Stimulated activated CD4-positive, alpha-beta T cell treated with anti-CD3 and anti-CD28 coated beads, TNF-alpha, amount 100 ng/mL, for 4 hours (primary cell): ENCODE data around the gene ALCAM.

ENCODE experiments used
- DNase-seq, 3 experiments: peaks; one replicate each; pipeline ENCODE4 v3.0.0-alpha.2; 2020; ENCODE audit warnings: low read depth in 3 of 3

ALCAM gene

DNA sequence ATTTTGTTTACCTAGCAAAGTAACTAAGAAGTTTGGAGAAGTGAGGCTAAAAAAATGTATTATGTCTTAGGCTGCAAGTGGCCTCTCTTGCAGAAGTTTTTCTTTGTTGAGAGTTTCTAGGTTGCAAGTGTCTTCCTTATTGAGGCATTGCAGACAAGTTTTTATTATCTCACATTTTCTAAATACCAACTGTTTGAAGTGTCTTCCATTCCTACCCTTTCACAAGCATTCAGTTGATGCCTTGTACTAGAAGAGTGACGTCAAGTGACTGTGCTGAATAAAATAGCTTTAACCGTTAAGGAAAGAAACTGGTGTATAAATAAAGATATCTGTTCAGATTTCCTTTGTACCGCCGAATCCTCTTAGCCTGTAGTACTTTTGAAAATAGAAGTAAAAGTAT is 123.3 kb downstream of the ALCAM start:
- no peak for DNase-seq

DNA sequence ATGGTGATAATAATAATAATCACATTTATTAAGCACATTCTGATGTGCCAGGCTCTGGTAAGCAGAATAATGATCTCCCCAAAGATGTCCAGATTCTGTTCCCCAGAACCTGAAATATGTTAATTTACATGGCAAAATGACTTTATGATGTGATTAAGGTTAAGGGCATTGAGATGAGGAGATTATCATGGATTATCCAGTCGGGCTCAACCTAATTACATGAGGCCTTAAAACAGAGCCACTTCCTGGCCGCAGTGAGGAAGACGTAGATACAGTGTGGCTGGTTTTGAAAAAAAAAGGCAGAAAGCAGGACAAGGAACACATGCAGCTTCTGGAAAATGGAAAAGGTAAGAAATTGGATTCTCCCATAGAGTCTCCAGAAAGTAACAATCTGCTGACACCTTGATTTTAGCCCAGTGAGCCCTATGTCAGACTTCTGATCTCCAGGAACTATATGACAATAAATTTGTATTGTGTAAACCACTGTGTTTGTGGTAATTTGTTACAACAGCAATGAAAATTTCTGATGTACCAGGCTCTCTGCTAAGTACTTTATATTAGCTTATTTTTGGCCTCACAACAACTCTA is 126.7 kb downstream of the ALCAM start:
- DNase-seq: no peak

DNA sequence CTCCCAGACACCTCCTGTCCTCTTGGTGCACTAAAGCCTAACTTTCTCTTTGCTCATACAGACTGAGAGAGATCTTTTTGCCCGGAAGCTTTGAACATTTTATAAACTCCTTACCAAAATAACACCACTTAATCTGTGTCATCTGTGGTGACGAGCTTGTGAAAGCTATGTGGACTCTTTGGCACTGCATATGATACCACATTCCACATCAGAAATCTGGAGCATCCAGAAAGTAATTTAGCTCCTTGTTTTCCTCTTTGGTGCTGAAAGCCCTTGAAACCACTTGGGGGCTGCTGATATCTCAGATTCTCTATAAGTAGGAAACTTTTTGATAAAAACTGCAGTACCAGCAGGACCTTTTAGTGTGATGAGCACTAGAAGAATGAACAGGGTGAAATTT is 128.3 kb downstream of the ALCAM start:
- no peak for DNase-seq

DNA sequence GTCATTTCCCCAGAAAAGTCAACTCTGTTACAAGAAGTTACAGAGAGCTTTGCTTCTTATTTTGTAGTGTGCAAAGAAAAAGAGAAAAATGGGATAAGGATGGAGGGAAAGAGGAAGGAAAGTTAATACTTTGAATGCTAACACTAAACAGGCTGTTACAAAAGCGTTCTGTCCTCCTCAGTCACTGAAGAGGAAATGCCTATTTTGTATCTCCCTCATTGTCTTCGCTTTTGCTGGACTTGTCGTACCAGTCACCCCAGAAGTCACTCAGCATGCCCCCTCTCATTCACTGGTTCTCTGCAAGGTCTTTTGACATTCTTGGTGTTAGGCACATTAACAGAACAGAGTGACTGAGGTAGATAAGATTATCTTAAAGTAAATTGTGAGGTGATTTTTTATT is 129.6 kb downstream of the ALCAM start:
- DNase-seq: no peak

DNA sequence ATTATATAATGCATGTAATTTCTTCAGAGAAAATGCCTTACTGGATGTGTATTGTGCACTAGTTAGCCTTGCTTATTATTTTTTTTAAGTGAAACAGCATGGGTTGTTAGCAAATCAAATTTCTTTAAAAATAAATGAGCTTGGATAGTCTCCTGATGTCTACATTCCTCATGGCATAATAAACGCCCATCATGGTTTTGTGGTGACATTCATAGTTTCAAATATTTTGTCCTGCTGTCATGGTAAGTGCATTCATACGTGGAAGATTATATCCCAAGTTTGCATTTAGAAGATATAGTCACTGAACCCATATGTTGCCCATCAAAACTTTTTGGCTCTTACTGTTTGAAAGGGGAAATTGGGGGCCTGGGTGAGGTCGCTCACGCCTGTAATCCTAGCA is 130.7 kb downstream of the ALCAM start:
- DNase-seq: no peak

DNA sequence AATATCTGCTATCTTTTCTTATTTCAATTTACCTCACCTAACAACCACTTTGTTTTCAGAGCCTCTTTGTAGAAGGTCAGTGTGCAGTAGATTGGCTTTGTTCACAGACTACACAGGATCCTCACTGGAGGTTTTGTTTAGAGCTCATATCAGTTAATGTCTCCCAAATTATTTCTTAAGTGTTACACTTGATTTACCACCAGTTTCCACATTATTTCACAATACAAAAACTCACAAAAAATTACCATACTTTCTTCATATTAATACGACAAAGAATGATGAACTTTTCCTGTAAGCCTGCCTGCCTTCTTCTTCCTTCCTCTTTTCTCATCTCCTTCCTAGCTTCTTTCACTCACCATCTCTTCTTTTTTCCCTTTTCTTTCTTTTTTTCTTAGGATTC is 133.3 kb downstream of the ALCAM start:
- no peak for DNase-seq

DNA sequence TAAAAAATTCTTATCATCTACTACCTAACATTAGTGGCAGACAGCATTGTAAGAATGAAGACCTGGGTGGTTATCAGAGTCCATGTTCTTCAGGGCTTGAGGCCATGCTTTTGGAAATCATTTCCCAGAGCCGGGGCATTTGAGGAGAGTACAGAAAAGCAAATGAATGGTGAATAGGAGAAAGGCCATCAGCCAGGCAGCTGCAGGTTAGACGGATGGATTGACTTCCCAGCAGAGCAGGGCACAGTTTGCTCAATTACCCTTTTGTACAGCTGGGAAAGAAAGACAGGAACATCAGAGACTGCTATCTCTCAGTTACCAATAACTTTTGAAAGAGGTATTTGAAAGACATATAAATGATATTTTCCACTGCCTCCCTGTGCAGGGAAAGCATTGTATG is 135.6 kb downstream of the ALCAM start:
- DNase-seq: no peak

DNA sequence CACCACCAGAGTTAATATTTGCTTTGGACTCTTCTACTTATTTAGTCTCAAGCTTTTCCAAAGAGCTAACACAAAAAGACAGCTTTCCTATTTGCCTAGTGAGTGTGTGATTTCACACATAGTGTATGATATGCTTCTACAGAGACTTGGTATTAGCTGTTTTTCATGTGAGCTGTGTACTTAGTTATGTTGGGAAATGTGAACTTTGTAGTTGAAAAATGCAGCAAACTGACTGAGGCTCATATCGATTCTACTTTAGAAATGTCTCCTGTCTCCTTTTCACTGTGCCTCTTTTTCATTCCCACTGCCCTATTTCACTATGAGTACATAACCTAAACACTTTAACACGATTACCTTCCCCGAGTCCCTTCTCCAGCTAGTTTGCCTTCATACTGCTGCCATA is 136.5 kb downstream of the ALCAM start:
- no peak for DNase-seq

DNA sequence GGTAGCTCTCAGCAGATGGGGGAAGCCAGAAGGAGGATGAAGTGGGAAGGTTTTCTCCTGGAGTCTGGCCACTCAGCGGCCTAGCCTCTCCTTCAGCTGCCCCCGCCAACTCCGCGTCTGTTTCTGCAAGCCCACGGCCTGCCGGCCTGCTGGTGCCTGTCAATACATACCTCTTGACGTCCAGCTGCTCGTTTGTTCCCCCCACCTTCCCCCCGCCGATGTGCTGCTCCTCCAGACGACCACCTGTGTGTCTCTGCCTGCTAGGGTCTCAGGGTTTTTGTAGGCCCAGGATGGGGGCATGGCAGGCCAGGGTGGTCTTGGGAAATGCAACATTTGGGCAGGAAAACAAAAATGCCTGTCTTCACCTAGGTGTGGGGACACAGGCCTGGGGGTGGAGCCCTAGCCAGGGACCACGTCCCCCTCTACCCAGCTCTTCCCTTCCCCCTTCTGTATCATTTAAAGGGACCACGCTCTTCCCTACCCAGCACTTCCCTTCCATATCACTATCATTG is 137.8 kb downstream of the ALCAM start:
- DNase-seq: no peak

DNA sequence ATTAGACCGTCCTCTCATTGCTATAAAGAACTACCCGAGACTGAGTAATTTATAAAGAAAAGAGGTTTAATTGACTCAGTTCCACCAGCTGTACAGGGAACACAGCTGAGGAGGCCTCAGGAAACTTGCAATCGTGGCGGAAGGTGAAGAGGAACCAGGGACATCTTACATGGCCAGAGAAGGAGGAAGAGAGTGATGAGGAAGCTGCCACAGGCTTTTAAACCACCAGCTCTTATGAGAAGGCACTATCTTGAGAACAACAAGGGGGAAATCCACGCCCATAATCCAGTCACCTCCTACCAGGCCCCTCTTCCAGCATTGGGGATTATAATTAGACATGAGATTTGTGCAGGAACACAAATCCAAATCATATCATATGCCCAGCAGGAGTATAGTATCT is 138.5 kb downstream of the ALCAM start:
- DNase-seq: no peak

DNA sequence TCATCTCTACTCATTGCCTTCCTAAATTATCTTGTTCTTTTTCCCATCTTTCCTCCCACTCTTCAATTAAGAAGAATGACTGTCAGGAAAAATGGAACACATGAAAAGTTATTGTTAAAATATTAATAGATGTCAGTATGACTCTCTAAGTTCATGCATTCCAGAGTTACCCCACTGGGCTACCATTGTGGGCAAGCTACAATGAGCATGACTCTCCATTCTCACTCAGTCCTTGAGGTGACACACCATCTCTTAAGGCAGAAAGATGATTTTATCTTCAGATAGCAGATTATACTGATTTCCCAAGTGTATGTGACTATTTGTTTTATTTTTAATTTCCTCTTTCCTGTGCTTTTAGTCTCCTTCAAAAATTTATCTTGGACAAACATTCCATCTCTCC is 144.3 kb downstream of the ALCAM start:
- no peak for DNase-seq

DNA sequence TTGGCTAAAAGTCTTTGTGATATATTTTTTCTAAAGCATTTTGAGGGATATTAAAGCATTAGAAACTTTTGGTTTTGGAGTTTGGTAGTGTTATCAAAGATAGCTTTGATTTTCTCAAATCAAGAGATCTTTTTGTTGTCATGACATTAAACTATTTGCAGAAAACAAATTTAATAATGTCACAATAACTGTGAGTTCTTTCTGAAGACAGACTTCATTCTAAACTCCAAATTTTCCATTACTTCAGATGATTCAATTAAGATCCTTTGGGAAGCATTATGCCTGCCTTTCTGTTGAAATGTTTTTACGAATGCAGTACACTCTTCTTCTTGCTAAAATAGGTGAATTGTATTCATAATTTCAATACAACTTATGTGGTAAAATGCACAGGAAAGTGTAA is 145.4 kb downstream of the ALCAM start:
- no peak for DNase-seq

DNA sequence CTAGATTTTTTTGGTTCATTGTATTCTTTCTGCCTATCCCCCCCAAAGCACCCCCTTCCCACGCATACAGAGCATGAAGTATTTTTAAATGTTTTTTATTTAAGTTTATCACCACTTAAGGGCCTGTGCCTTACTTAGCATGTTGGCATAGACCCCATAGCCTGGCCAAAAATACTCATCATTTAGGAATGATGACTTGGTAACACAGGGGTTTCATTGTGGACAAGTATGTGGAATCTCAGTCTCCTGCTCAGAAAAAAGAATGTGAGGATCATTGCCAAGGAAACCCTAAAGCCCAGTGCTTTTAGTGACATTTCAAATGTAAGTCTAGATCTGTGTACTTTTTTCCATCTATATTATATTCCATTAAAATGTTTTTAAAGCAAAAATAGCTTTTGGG is 146.3 kb downstream of the ALCAM start:
- DNase-seq: no peak

DNA sequence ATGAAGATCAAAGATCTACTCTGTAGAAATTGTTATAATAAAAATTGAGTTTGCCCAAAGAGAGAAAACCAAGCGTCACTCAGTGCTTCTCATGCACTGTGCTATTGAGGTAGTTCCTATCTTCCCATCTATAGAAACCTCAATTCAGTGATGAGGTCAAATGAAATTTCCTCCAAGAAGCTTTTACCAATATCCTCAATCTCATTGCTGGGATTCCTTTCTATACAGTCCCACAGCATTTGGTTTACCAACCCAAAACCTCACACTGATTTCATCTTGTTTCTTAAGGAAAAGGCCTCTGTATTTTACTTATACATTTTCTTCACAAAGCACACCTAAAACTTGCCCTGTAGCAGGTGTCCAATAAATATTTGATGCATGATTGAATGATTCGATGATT is 147.2 kb downstream of the ALCAM start:
- DNase-seq: no peak

DNA sequence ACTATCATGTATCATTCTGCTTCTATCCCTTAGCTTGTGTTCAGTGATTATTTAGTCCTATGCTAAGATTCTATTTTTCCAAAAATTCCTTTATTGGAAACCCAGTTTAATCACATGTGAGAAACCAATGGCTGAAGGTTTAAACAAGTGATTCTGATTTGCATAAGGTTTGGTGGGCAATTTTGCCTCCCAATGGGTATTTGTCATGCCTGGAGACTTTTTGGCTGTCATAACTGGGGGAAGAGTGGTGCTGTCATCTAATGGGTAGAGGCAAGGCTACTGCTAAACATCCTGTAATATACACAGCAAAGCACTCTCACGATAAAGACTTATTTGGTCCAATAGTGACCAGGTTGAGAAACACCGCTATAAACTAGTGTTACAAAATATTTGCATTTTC is 148.7 kb downstream of the ALCAM start:
- no peak for DNase-seq

DNA sequence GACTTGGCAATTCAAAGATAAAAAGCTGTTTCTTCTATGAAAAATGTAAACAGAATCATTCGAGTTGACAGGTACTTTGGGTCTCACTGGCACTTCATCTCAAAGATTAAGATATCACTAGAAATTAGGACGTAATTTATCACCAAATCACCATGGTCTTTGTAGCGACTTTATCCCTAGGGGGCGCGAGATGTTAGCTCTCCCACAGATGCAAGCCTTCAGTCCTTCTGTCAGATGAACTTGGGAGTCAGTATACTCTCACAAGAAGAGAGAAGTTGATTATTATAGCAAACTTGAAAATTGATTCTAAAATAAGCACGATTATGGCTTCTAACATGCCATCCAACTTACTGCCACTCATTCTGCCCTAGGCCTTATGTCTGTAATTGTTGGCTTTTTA is 150.3 kb downstream of the ALCAM start:
- no peak for DNase-seq

DNA sequence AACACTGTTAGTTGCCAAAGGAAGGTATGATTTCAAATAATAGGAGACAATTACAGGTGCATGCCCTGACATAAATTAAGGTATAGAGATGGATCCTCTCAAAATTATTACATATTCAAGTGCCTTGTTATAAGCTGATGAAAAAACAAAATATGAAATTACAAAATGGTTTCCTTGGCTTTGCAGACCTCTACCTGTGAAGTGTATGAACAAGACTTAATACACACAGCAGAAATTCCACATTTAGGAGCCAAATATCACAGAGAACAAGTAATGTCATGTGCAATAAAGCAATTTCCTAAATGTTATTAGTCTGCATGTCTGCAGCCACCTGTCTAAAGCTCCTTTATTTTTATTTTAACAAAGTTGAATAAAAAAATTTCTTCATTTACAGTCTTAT is 151.5 kb downstream of the ALCAM start:
- DNase-seq: no peak

DNA sequence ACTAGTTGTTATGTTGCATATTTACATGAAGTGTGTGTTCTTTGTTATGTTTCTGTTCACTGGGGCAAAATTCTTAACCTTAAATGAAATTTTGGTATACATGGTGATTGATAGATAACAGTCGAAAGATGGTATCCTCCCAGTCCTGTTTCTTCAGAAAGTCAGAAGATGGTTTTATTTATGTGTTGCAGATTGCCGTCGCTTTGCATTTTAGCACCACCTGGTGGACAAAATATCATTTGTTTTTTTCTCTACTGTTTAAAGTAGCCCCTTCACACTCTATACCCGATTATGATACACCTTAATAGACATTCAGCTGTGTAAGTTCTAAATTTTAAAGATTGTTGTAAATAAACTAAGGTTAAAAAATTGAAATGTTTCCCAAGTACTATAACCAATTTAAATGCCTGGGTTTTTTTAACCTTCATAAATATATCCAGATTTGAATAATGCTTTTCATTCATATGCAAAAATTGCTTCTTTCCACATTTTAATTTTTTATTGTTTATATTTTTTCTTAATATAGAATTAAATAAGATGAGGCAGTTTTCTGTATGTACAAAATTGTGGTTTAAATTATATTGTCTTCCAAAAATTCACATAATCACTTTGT is 152.2 kb downstream of the ALCAM start:
- no peak for DNase-seq

DNA sequence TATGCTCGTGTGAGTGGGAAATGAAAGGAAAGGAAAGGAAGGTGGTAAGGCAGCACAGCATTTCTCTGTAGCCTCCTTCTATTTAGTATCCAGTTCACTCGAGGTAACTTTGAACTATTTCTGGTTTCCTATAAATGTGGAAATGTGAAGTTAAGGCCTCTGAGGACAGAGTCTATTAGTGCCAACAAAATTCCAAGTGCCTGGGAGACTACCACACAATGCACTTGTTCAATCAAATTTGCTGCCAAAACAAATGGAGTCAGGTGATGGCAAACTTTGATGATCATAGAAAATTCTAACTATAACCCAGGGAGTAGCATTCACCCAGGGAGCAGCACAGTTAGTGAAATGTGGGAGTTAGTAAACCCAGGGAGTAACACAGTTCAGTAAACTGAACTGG is 155.1 kb downstream of the ALCAM start:
- no peak for DNase-seq

DNA sequence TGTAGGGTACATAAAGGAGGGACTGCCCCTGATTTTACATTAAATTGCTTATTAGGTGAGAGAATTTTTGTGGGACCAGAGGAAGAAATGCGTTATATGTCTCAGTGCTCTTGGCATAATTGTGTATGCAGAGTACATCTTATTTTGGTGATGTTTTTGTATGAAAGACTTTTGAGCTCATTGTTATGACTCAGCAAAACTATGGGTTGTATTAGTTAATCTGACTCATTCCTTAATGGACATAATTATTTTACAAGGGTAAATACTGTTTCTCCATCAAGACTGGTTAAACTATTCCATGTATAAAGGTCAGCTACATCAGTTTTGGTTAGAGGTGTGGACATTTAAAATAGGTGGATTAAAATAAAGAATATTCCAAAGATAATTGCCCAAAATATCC is 156.8 kb downstream of the ALCAM start:
- no peak for DNase-seq

DNA sequence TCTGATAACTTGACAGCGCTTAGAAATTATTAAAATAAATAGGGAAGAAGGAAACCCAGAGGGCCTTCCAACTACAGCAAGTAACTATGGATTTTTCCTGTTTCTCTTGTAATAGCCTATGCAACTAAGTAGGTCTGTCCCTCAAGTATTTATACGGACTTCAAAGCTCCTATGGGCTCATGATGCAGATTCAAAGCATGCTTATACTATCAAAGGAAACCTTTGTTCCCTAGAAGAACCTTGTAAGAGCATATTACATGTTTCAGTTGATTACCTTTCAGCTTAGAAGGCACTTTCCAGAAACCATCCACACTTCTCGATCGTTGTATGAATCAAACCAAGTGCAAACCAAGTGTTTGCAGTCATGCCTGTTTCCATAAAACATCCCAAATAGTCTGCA is 158.8 kb downstream of the ALCAM start:
- no peak for DNase-seq

DNA sequence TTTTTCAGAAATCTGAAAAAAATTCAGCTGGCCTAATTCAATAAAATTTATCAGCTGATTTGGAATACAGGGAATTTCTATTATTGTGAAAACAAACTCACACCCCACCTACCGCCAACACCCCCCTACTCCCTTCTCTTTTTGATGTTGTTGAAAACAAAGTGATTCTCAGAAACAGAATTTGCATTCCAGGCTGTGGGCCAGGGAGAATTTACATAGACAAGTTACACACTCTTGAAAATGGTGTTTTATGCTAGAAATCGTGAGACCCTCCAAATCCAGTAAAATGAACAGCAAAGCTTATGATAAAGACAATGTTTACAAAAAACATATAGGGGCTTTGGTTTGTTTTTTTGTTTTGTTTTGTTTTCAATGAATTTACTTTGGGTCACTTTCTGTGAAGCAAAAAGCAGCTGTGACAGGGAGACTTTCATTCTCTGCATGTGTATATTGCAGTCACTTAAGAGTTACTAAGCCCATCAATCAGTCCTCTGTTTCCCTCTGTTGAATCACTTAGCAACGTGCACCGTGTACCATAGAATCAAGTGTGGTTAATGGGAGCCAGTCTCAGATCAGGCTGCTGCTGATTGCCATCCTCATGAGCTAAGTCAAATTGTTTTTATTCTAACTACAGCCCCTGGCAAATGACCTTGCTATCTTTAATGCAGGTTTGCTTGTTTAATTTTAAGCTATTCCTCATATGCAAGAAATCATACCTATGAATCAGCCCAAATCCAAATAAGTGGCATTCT is 159.8 kb downstream of the ALCAM start:
- no peak for DNase-seq

DNA sequence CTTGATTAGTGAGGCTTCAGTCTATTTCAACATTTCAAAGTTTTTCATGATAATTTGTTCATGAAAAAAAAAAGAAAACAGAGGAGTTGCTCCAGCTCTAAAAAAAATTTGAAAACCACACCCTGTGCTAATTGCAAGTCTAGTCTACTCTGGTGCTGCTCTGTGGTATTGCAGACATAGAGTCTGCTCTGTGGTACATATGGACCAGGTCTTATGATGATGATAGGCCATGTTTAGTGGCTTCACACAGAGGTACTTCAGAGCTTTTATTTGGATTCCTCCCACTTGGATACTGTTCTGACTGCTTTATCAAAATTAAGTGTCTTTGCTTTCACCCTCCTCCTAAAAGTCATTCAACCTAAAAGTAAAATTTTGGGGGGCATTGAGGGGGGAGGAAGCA is 160.8 kb downstream of the ALCAM start:
- DNase-seq: no peak
